HG03442 (cell line): ENCODE results near the gene SEMA5A.
"Not testable (repeated sequence)": the region's sequence is repeated elsewhere in the genome, so short reads cannot be mapped to it uniquely, and the experiment has no call there.

Experiments
- ATAC-seq: cut with Tn5 transposase; IDR thresholded peaks from one replicate; pipeline ENCODE4 v1.9.1; 2021; ENCODE audit warnings: mild to moderate bottlenecking, moderate library complexity; ENCODE audit not compliant: unreplicated experiment

The SEMA5A gene

GRCh38 chr5:9375756-9376155, 170.1 kb downstream of the SEMA5A start:
- no peak for ATAC-seq

GRCh38 chr5:9374025-9374424, 171.8 kb downstream of the SEMA5A start:
- no peak for ATAC-seq

- ATAC-seq = no peak
Observed at GRCh38 chr5:9373571-9373970, 172.3 kb downstream of the SEMA5A start.

- ATAC-seq = no peak
Observed at GRCh38 chr5:9370256-9370655, 175.6 kb downstream of the SEMA5A start.

GRCh38 chr5:9365512-9365911, 180.4 kb downstream of the SEMA5A start:
- no peak for ATAC-seq

- ATAC-seq = no peak
Observed at GRCh38 chr5:9363449-9363848, 182.4 kb downstream of the SEMA5A start.

- peak; percentile 50 for ATAC-seq
Observed at GRCh38 chr5:9363026-9363425, 182.8 kb downstream of the SEMA5A start.

GRCh38 chr5:9362600-9362999, 183.3 kb downstream of the SEMA5A start:
- ATAC-seq = peak; percentile 63

- peak; percentile 62 for ATAC-seq
Observed at GRCh38 chr5:9361835-9362234, 184.0 kb downstream of the SEMA5A start.

- no peak for ATAC-seq
Observed at GRCh38 chr5:9358961-9359685, 186.8 kb downstream of the SEMA5A start.

GRCh38 chr5:9356351-9356825, 189.5 kb downstream of the SEMA5A start:
- ATAC-seq = no peak

- no peak for ATAC-seq
Observed at GRCh38 chr5:9354336-9355081, 191.4 kb downstream of the SEMA5A start.

- not testable (repeated sequence) for ATAC-seq
Observed at GRCh38 chr5:9353048-9353447, 192.8 kb downstream of the SEMA5A start.

GRCh38 chr5:9351546-9351945, 194.3 kb downstream of the SEMA5A start:
- ATAC-seq = no peak

- no peak for ATAC-seq
Observed at GRCh38 chr5:9350301-9350797, 195.5 kb downstream of the SEMA5A start.

GRCh38 chr5:9348401-9348996, 197.4 kb downstream of the SEMA5A start:
- ATAC-seq = no peak

GRCh38 chr5:9347541-9348295, 198.2 kb downstream of the SEMA5A start:
- no peak for ATAC-seq

- ATAC-seq = no peak
Observed at GRCh38 chr5:9347032-9347431, 198.8 kb downstream of the SEMA5A start.

GRCh38 chr5:9344751-9345240, 201.1 kb downstream of the SEMA5A start:
- ATAC-seq = no peak

GRCh38 chr5:9343146-9343850, 202.6 kb downstream of the SEMA5A start:
- no peak for ATAC-seq
